IMR-90 (cell line): ENCODE measurements around the gene COL5A1. TPM values are rescaled to one million over a fixed set of nuclear protein-coding genes. Genes with fewer than 3 reads are reported as not detected.

Experiments
- ATAC-seq: fragments of 200-7000 bp; cut with Tn5 transposase; 2 replicates; pipeline ENCODE4 v1.9.1; 2020; ENCODE audit warnings: low read depth, mild to moderate bottlenecking, moderate library complexity
- BruUV-seq: library from RNA; stranded (reverse); fragments of 400-500 nt; replicated peaks from 2 replicates; lab custom pipeline; 2021; lab: Mats Ljungman, UMichigan
- CTCF ChIA-PET: fragments of 300-600 bp; formaldehyde crosslinking; extraction: SDS; loops from one replicate; lab custom pipeline; 2021; ENCODE audit warnings: antibody characterized with exemption; lab: Yijun Ruan, JAX
- POLR2A ChIA-PET: fragments of 300-600 bp; sonication (Branson Sonifier 250); formaldehyde crosslinking; loops from one replicate; lab custom pipeline; 2022; ENCODE audit warnings: antibody characterized with exemption; ENCODE audit not compliant: unreplicated experiment; lab: Charles Lee
- DNase-seq: peaks from one replicate; pipeline ENCODE4 v3.0.0; 2013
- H2AFZ ChIP-seq: replicated peaks from 2 replicates; pipeline ENCODE3; 2013; ENCODE audit warnings: low read length, mild to moderate bottlenecking; ENCODE audit not compliant: poor library complexity
- H2AK5ac ChIP-seq: 2 replicates; pipeline ENCODE4 v1.6.1; 2013; ENCODE audit warnings: low read depth, low read length, inconsistent platforms
- H2AK9ac ChIP-seq: replicated peaks from 2 replicates; pipeline ENCODE3; 2013; ENCODE audit warnings: mild to moderate bottlenecking, low read depth, low read length, moderate library complexity; ENCODE audit not compliant: poor library complexity
- H2BK120ac ChIP-seq: 2 replicates; pipeline ENCODE4 v1.6.1; 2013; ENCODE audit warnings: low read depth, low read length, inconsistent platforms
- H2BK15ac ChIP-seq: 3 replicates; pipeline ENCODE4 v1.6.1; 2013; ENCODE audit warnings: low read depth, low read length, inconsistent platforms
- H2BK20ac ChIP-seq: 2 replicates; pipeline ENCODE4 v1.6.1; 2013; ENCODE audit warnings: low read depth, mild to moderate bottlenecking, inconsistent platforms, low read length, moderate library complexity
- H2BK5ac ChIP-seq: 2 replicates; pipeline ENCODE4 v1.6.1; 2013; ENCODE audit warnings: mild to moderate bottlenecking, low read depth, low read length, inconsistent platforms; ENCODE audit not compliant: poor library complexity, severe bottlenecking
- H3K14ac ChIP-seq: replicated peaks from 2 replicates; pipeline ENCODE4 v1.6.1; 2013; ENCODE audit warnings: low read depth, low read length, inconsistent platforms
- H3K18ac ChIP-seq: 2 replicates; pipeline ENCODE4 v1.6.1; 2013; ENCODE audit warnings: low read depth, low read length, control low read depth
- H3K23ac ChIP-seq: 2 replicates; pipeline ENCODE4 v1.6.1; 2013; ENCODE audit warnings: low read depth, low read length, inconsistent platforms
- H3K27ac ChIP-seq: 2 replicates; pipeline ENCODE4 v1.5.1; 2013; ENCODE audit warnings: mild to moderate bottlenecking, control low read depth, low read length; ENCODE audit not compliant: insufficient read depth
- H3K27me3 ChIP-seq: 2 replicates; pipeline ENCODE4 v1.6.1; 2013; ENCODE audit warnings: low read length; ENCODE audit not compliant: control insufficient read depth, insufficient read depth
- H3K36me3 ChIP-seq: 2 replicates; pipeline ENCODE4 v1.6.1; 2013; ENCODE audit warnings: low read length, mixed read lengths; ENCODE audit not compliant: control insufficient read depth, insufficient read depth
- H3K4ac ChIP-seq: 2 replicates; pipeline ENCODE4 v1.6.1; 2013; ENCODE audit warnings: low read depth, low read length, inconsistent platforms
- H3K4me1 ChIP-seq: 2 replicates; pipeline ENCODE4 v1.6.1; 2013; ENCODE audit warnings: low read length, mixed read lengths; ENCODE audit not compliant: control insufficient read depth, insufficient read depth
- H3K4me2 ChIP-seq: 2 replicates; pipeline ENCODE4 v1.6.1; 2013; ENCODE audit warnings: low read depth, mild to moderate bottlenecking, control low read depth, low read length, moderate library complexity
- H3K4me3 ChIP-seq: 2 replicates; pipeline ENCODE4 v1.5.1; 2013; ENCODE audit warnings: low read depth, mild to moderate bottlenecking, control low read depth, low read length, moderate library complexity; ENCODE audit not compliant: insufficient read depth
- H3K56ac ChIP-seq: 2 replicates; pipeline ENCODE4 v1.6.1; 2013; ENCODE audit warnings: low read length, inconsistent platforms; ENCODE audit not compliant: insufficient read depth; ENCODE audit errors: extremely low read depth
- H3K79me1 ChIP-seq, 2 experiments: 2 replicates each; pipeline ENCODE4 v1.6.1; 2013; ENCODE audit warnings: low read length in 2 of 2, inconsistent platforms in 1 of 2, low read depth in 1 of 2
- H3K9ac ChIP-seq: 2 replicates; pipeline ENCODE4 v1.6.1; 2013; ENCODE audit warnings: low read depth, low read length, control low read depth
- H3K9me1 ChIP-seq: 2 replicates; pipeline ENCODE4 v1.6.1; 2013; ENCODE audit warnings: low read length, inconsistent platforms; ENCODE audit not compliant: insufficient read depth
- H3K9me3 ChIP-seq: 2 replicates; pipeline ENCODE4 v1.6.1; 2013; ENCODE audit warnings: low read length; ENCODE audit not compliant: control insufficient read depth, insufficient read depth
- H4K20me1 ChIP-seq: 2 replicates; pipeline ENCODE4 v1.6.1; 2013; ENCODE audit warnings: low read length, inconsistent platforms; ENCODE audit not compliant: insufficient read depth
- H4K5ac ChIP-seq: 2 replicates; pipeline ENCODE4 v1.6.1; 2013; ENCODE audit warnings: mild to moderate bottlenecking, low read depth, low read length, control low read depth
- H4K8ac ChIP-seq, 2 experiments: 2 replicates each; pipeline ENCODE4 v1.6.1; 2013; ENCODE audit warnings: low read depth in 2 of 2, low read length in 2 of 2, control low read depth in 1 of 2, inconsistent platforms in 1 of 2
- H4K91ac ChIP-seq: 2 replicates; pipeline ENCODE4 v1.6.1; 2013; ENCODE audit warnings: low read depth, low read length, inconsistent platforms; ENCODE audit not compliant: insufficient read depth
- MAFK ChIP-seq: IDR thresholded peaks from 2 replicates; pipeline ENCODE4 v1.6.1; 2012; ENCODE audit warnings: low read depth, low read length, improper control_type of control experiment
- POLR2A ChIP-seq: IDR thresholded peaks from 2 replicates; pipeline ENCODE4 v1.6.1; 2012; ENCODE audit warnings: mild to moderate bottlenecking, low read depth, low read length
- RAD21 ChIP-seq: IDR thresholded peaks from 2 replicates; pipeline ENCODE4 v1.6.1; 2012; ENCODE audit warnings: low read length, improper control_type of control experiment
- RFX5 ChIP-seq: IDR thresholded peaks from 2 replicates; pipeline ENCODE4 v1.8.0; 2012; ENCODE audit warnings: low read depth, mild to moderate bottlenecking, low read length, moderate library complexity
- WGBS, 2 experiments: methylation state at CpG; one replicate each; pipeline versions ENCODE4 v1.1.5 to v1.1.7; 2013; ENCODE audit warnings: missing lambda C conversion rate in 2 of 2; ENCODE audit not compliant: insufficient read length in 1 of 2; ENCODE audit errors: extremely low coverage in 2 of 2; 5-methylcytosine and 5-hydroxymethylcytosine counted together
- dilution Hi-C: fragments of 300-500 bp; cut with HindIII; formaldehyde crosslinking; loops from one replicate; pipeline ENCODE4 v1.14.3; 2018; ENCODE audit warnings: low sequenced_read_pairs; ENCODE audit not compliant: unreplicated experiment
- in situ Hi-C: fragments of 300-500 bp; cut with MboI; formaldehyde crosslinking; loops from 3 replicates; pipeline ENCODE4 v1.14.3; 2019; ENCODE audit warnings: low sequenced_read_pairs, inconsistent platforms, mixed read lengths
- intact Hi-C: fragments of 100-400 bp; cut with micrococcal nuclease; formaldehyde crosslinking; loops from 2 replicates; pipeline ENCODE4 v1.10.0; 2022
- polyA plus RNA-seq, 3 experiments: library from polyadenylated mRNA; depleted of rRNA; stranded (reverse); fragments of >200 nt; gene quantifications; 2 replicates each; pipeline ENCODE4 v1.2.3, GENCODE V29; 2012; ENCODE audit warnings: low replicate concordance in 1 of 3
- total RNA-seq: library from RNA; depleted of rRNA; stranded (reverse); fragments of >200 nt; gene quantifications from 2 replicates; pipeline ENCODE4 v1.2.3, GENCODE V29; 2012

COL5A1 gene
- total and polyA plus RNA-seq, 2 of the 4 experiments (the other 2 are of a cell fraction): 19.2 to 173 TPM

DNA sequence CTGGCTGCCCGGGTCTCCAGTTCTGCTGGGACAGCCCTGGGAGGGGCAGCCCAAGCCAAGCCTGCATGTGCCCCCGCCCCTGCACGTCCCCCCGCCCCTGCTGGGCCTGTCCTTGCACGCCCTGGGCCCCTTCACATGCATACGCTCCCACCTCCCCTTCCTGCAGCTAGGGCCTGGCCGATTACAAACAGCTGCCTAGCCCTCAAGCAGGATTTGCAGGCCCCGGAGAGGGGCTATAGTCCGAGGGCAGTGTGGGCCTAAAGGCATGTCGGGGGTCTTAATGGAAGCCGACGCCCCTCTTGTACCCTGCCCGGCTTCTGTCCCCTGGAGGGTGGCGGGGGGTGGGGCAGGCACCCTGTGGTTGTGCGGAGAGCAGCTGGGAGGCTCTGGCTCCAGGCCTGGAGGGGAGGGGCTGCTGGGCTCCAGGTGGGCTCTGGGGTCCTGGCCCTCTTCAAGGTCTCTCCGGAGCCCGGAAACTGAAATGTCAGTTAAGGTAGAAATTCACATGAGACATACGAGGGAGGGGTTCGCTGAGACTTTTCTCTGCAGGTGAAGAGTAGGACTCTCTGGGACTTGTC is 16.9 kb downstream of the COL5A1 start:
- no peak overlapping the region for H4K8ac ChIP-seq
- no peak overlapping the region for H2AK5ac ChIP-seq
- no peak overlapping the region for H3K4me2 ChIP-seq
- no peak overlapping the region for H3K27ac ChIP-seq
- no peaks in the 10 kb centered on the region for H3K27me3 ChIP-seq
- intact Hi-C loops (no loop called here), in situ Hi-C loops (no loop called here), dilution Hi-C loops (no loop called here)
- no peak overlapping the region for H3K56ac ChIP-seq
- peak overlapping the region; percentile 21; the same call in 1 of the 2 replicates for H3K14ac ChIP-seq
- H3K9me3 ChIP-seq: no peaks in the 10 kb centered on the region
- no peak overlapping the region for H4K91ac ChIP-seq
- peaks cover 41% of the 10 kb centered on the region for H3K9me1 ChIP-seq
- TF ChIP-seq MAFK (no peak), POLR2A (no peak), RFX5 (no peak), RAD21 (no peak)
- no peak overlapping the region for H4K5ac ChIP-seq
- H3K18ac ChIP-seq: no peak overlapping the region
- BruUV-seq: no TSS peak
- DNase-seq (no peak), ATAC-seq (no peak)
- H3K4ac ChIP-seq: no peak overlapping the region; the same call in 1 of the 2 replicates
- no peak overlapping the region for H3K23ac ChIP-seq
- ChIA-PET CTCF (no interaction called here), POLR2A (no interaction called here)
- H2AFZ ChIP-seq: no peak overlapping the region
- H2AK9ac ChIP-seq: no peak overlapping the region
- H3K36me3 ChIP-seq: peaks cover 26% of the 10 kb centered on the region
- 61% methylated on average over 6 of the region's 19 CpGs; no CpG with 5 or more reads in 1 of the 2 experiments for WGBS, 2 experiments
- H2BK5ac ChIP-seq: no peak overlapping the region
- no peak overlapping the region for H2BK20ac ChIP-seq
- H3K79me1 ChIP-seq: peaks cover 25 to 83% of the 10 kb centered on the region in 2 experiments
- no peak overlapping the region for H2BK120ac ChIP-seq
- H2BK15ac ChIP-seq: no peak overlapping the region
- no peak overlapping the region for H3K4me3 ChIP-seq
- H3K4me1 ChIP-seq: peaks cover 26% of the 10 kb centered on the region
- peaks cover 94% of the 10 kb centered on the region for H4K20me1 ChIP-seq
- no peak overlapping the region for H3K9ac ChIP-seq
